ENCODE results near the gene WWP2.

GRCh38 chr16:69756705-69757104 lies 5.4 kb upstream of the WWP2 start:
- TF ChIP-seq REST (IDR thresholded peaks at IDR 0.05; ENCODE audit: low read depth) (no peak), MAX (IDR thresholded peaks at IDR 0.05) (no peak), TAF1 (IDR thresholded peaks at IDR 0.05; ENCODE audit: low read depth) (no peak), RAD21 (IDR thresholded peaks at IDR 0.05; ENCODE audit: low read depth) (no peak), FOXM1 (IDR thresholded peaks at IDR 0.05; ENCODE audit: borderline replicate concordance, low read depth) (no peak), YY1 (IDR thresholded peaks at IDR 0.05; ENCODE audit: low read depth) (no peak), USF1 (IDR thresholded peaks at IDR 0.05) (no peak), CREB1 (IDR thresholded peaks at IDR 0.05; ENCODE audit: low read depth) (no peak), NFIC (IDR thresholded peaks at IDR 0.05) (no peak), EP300 (IDR thresholded peaks at IDR 0.05; ENCODE audit: borderline replicate concordance) (no peak), EGR1 (IDR thresholded peaks at IDR 0.05) (no peak), ZBTB7A (IDR thresholded peaks at IDR 0.05; ENCODE audit: low read depth) (no peak), TEAD4 (IDR thresholded peaks at IDR 0.05) (no peak), CEBPB (IDR thresholded peaks at IDR 0.05) (no peak)
